Vagina (tissue), 2 donors: ENCODE results near the gene C1orf21.

ENCODE experiments used
- POLR2A ChIP-seq, 2 donors: fragments of 450-650 bp; IDR thresholded peaks; one replicate each; pipeline ENCODE4 v1.6.1; 2017; ENCODE audit warnings: antibody characterized with exemption in 2 of 2, mild to moderate bottlenecking in 2 of 2, moderate library complexity in 2 of 2
- TF ChIP-seq, protein P1 (sequence below), 3 experiments: fragments of 450-650 bp in 2 of 3; fragments of 200-600 bp in 1 of 3; sonication (generic) in 1 of 3; IDR thresholded peaks; one replicate each; pipeline ENCODE4 v1.5.1; 2017 to 2019; ENCODE audit warnings: antibody characterized with exemption in 3 of 3, mild to moderate bottlenecking in 2 of 3, moderate library complexity in 2 of 3

DNA sequence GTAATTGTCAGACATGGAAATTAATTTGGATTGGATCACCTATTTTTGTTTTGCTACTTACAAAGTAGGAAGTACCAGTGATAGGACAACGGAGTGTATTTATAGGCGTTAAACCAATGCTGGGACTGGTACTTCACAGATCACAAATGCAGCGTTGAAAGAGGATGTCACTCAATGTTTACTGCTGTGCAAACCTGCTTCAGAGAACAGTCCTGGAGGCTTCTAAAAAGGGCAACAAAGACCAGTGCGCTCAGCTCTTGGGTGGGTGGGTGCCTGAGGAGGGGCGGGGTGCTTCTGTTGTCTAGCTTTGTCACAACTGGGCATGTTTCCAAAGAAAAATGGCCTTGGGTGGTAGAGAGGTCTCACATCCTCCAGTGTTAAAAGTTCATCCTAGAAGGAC is 2.1 kb downstream of the C1orf21 start:
- TF ChIP-seq, protein P1, sequence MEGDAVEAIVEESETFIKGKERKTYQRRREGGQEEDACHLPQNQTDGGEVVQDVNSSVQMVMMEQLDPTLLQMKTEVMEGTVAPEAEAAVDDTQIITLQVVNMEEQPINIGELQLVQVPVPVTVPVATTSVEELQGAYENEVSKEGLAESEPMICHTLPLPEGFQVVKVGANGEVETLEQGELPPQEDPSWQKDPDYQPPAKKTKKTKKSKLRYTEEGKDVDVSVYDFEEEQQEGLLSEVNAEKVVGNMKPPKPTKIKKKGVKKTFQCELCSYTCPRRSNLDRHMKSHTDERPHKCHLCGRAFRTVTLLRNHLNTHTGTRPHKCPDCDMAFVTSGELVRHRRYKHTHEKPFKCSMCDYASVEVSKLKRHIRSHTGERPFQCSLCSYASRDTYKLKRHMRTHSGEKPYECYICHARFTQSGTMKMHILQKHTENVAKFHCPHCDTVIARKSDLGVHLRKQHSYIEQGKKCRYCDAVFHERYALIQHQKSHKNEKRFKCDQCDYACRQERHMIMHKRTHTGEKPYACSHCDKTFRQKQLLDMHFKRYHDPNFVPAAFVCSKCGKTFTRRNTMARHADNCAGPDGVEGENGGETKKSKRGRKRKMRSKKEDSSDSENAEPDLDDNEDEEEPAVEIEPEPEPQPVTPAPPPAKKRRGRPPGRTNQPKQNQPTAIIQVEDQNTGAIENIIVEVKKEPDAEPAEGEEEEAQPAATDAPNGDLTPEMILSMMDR (IDR thresholded peaks at IDR 0.05), result no peak
- TF ChIP-seq POLR2A (IDR thresholded peaks at IDR 0.05), result no peak
